ENCODE measurements around the gene BABAM2.

- TF ChIP-seq CTCF (IDR thresholded peaks at IDR 0.05; ENCODE audit: borderline replicate concordance, extremely low read depth, low read length, poor library complexity, severe bottlenecking) (no peak), EZH2 (IDR thresholded peaks at IDR 0.05; ENCODE audit: borderline replicate concordance, low read depth, low read length, severe bottlenecking) (no peak)
Measured at GRCh38 chr2:28300485-28301341, 410.2 kb downstream of the BABAM2 start.

Measured in DND-41 (cell line).